Activated CD4-positive, alpha-beta T cell treated with anti-CD3 and anti-CD28 coated beads, Interleukin-2, amount 50 U/mL, for 4 hours (primary cell): ENCODE data around the gene FAM171A1.
"Not testable (repeated sequence)": the region's sequence is repeated elsewhere in the genome, so short reads cannot be mapped to it uniquely, and the experiment has no call there.

ENCODE experiments used
- DNase-seq, 2 experiments: peaks; one replicate each; pipeline ENCODE4 v3.0.0-alpha.2; 2020

FAM171A1 gene

GRCh38 chr10:15279236-15279635, 91.9 kb downstream of the FAM171A1 start:
- no peak for DNase-seq

GRCh38 chr10:15278786-15279185, 92.3 kb downstream of the FAM171A1 start:
- no peak for DNase-seq

GRCh38 chr10:15276039-15276438, 95.0 kb downstream of the FAM171A1 start:
- not testable (repeated sequence) for DNase-seq

GRCh38 chr10:15269838-15270237, 101.3 kb downstream of the FAM171A1 start:
- DNase-seq = not testable (repeated sequence)

- no peak for DNase-seq
Measured at GRCh38 chr10:15267496-15267895, 103.6 kb downstream of the FAM171A1 start.

GRCh38 chr10:15266117-15266516, 105.0 kb downstream of the FAM171A1 start:
- DNase-seq = no peak

GRCh38 chr10:15265558-15265957, 105.5 kb downstream of the FAM171A1 start:
- no peak for DNase-seq

GRCh38 chr10:15265056-15265455, 106.0 kb downstream of the FAM171A1 start:
- no peak for DNase-seq

- DNase-seq = no peak
Measured at GRCh38 chr10:15263657-15264323, 107.3 kb downstream of the FAM171A1 start.

GRCh38 chr10:15262036-15262713, 108.9 kb downstream of the FAM171A1 start:
- no peak for DNase-seq

- DNase-seq = no peak
Measured at GRCh38 chr10:15259136-15259535, 112.0 kb downstream of the FAM171A1 start.

GRCh38 chr10:15258255-15258654, 112.8 kb downstream of the FAM171A1 start:
- no peak for DNase-seq

- no peak for DNase-seq
Measured at GRCh38 chr10:15255961-15256360, 115.1 kb downstream of the FAM171A1 start.

- DNase-seq = peak in 1 of 2 experiments; percentile 3
Measured at GRCh38 chr10:15254808-15255648, 116.1 kb downstream of the FAM171A1 start.

- DNase-seq = no peak
Measured at GRCh38 chr10:15253951-15254807, 116.9 kb downstream of the FAM171A1 start.

- DNase-seq = no peak
Measured at GRCh38 chr10:15252396-15252795, 118.7 kb downstream of the FAM171A1 start.

- no peak for DNase-seq
Measured at GRCh38 chr10:15251791-15252380, 119.2 kb downstream of the FAM171A1 start.

GRCh38 chr10:15245530-15245929, 125.6 kb downstream of the FAM171A1 start:
- no peak for DNase-seq

- DNase-seq = no peak
Measured at GRCh38 chr10:15244635-15245197, 126.4 kb downstream of the FAM171A1 start.

- DNase-seq = no peak
Measured at GRCh38 chr10:15242261-15242840, 128.7 kb downstream of the FAM171A1 start.

GRCh38 chr10:15241306-15241705, 129.8 kb downstream of the FAM171A1 start:
- DNase-seq = no peak
